GM19372 (cell line): ENCODE data around the gene G3BP2.
"Not testable (repeated sequence)": the region's sequence is repeated elsewhere in the genome, so short reads cannot be mapped to it uniquely, and the experiment has no call there.

Source experiments
- ATAC-seq: cut with Tn5 transposase; IDR thresholded peaks from one replicate; pipeline ENCODE4 v1.9.1; 2021; ENCODE audit warnings: mild to moderate bottlenecking, low read depth, moderate library complexity; ENCODE audit not compliant: unreplicated experiment

The G3BP2 gene

DNA sequence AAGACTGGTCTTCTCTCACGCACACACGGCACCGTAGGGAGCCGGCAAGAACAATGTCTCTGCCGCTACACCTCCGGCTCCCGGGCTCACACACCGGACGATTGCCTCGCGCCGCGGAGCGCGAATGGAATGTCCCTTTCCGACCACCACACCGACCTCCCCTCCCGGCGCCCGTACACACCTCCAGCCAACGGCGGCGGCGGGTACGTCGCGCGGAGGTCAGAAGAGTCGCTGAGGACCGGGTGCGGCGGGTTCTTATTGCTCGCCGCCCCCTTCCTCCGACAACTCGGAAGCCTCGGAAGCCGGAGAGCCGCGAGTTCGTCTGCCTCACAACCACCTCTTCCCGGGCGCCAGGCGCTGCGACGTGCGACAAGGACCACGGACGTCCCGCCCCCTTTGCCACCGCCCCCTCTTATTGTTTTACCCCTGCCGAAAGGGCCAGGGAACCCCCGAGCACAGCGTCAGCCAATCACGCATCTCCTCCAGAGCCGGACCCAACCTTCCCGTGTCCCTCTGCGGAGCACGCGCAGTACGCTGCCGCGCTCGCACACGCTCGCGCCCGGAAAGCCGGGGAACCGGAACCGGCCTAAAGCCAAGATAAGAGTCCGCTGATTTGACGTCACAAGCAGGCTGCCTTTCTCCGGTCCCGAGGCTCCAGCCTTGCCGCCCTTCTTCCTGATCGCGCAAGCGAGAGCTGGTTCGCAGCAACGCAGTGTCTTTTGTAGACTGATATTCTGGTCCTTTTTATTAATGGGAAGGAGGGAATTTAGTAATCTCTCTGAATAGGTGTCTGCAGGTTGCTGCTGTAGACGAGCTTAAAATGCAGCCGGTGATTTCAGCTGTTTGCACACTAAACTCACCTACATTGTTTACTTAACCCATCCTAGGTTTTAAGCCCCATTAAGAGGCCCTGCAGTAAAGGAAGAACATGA lies at the start of gene G3BP2:
Gene G3BP2 (minus strand): TSS at position 385 of the 932 bp plus-strand sequence. CDS start 11,386 bp downstream, outside the sequence.
- ATAC-seq, result peak; percentile 92

DNA sequence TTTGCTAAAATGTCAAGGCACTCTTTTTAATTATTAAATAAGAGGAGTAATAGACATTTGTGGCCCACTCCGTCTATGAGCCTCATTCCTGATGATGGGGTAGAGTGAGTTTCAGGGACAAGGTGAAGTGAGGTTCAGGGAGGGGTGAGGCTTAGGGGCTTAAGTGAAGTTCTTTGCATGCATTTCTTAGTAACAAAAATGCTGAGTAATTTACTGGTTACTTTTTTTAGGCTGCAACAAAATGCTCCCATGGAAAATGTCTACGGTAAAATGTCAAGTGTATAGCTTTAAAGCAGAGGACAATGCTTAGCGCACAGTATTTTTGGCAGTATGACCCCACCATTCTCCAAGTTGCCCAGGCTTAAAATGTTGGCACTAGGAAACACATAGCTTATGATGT lies 49.2 kb upstream of the G3BP2 start:
- ATAC-seq, result no peak

DNA sequence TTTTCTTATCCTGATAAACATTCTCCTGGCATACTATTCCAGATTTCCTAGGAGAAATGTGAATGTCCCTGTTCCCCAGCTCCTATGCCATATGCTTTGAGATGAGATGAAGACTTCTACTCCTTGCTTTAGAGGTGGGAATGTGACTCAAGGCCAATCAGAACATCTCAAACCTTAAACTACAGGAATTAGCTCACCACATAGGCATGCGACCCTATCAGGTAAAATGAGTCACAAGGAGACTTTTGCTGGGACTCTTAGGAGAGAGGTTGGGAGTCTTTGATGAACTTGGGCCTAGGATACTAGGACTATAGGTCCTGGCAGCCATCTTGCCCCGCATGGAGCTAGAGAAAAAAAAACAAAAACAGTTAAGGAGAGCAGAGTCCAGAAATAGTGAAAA lies 45.3 kb upstream of the G3BP2 start:
- no peak for ATAC-seq

GRCh38 chr4:75717408-75717807 lies 44.2 kb upstream of the G3BP2 start:
- no peak for ATAC-seq

DNA sequence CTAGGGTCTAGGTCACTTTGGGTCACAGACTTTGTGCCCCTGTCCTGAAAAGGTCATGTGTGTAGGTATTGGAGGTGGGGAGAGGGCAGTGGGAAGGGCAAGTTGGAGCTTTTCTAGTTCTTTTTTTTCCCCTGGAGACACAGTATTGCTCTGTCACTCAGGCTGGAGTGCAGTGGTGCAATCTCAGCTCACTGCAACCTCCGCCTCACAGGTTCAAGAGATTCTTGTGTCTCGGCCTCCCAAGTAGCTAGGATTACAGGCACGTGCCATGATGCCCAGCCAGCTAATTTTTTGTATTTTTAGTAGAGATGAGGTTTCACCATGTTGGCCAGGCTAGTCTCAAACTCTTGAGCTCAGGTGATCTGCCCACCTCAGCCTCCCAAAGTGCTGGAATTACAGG lies 42.8 kb upstream of the G3BP2 start:
- not testable (repeated sequence) for ATAC-seq

DNA sequence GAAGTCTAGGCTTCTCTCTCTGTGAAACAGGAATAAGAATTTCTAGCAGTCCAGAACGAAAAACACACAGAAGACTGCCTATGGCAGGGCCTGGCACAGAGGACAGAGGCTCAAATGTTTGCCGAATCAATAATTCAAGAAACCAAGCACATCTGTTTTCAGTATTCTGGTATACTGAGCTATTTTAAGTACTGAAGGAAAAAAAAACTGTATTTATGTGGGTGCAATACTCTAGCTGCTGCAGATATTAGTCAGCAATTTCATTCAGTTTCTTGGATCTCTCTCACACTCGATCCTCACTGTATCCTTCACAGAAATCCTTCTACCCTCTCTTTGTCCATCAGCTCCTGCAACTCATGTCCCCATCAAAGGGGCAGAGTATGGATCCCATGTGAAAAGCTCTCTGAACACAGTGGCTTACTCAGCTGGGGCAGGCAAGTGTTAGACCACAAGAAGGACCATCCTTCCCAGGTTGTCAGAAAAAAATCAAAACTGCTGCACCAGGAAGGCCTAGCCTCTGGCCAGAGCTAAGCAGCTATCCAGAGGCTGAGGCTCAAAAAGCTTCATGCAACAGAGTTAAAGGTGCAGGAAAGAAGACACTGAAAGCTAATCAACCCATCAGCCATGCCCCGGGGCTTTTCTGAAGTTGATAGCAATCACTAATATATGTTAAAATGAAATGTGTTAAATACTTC lies 42.0 kb upstream of the G3BP2 start:
- no peak for ATAC-seq

DNA sequence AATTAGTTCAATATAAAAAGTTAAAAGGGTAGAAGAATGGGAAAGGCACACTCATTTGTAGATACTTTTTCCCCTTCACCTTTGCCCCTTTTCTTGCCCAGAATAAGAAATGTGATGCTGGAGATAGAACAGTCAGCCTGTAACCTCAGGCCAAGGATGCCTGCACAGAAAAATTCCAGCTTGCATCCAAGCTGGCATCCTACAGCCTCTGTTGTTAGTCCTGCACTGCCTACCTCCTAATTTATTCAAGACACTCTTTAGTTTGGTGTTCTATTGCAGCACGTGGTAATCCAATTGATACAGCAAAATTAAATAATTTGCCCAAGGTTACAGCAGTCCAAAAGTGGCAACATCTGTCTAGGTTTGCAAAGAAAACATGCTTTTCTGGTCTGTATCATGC lies 41.5 kb upstream of the G3BP2 start:
- no peak for ATAC-seq

DNA sequence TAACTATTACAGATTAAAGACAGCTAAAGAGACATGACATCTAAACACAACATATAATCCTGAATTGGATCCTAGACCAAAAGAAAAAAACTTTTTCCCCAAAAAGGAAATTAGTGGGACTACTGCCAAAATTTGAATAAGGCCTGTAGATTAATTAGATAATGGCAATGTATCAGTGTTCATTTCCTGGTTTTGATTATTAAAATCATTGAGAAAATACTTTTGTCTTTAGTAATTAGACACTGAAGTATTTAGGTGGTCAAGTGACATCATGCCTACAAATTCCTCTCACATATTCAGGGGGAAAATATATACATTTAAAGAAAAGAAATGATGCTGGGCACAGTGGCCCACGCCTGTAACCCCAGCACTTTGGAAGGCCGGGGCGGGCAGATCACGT lies 40.8 kb upstream of the G3BP2 start:
- no peak for ATAC-seq

DNA sequence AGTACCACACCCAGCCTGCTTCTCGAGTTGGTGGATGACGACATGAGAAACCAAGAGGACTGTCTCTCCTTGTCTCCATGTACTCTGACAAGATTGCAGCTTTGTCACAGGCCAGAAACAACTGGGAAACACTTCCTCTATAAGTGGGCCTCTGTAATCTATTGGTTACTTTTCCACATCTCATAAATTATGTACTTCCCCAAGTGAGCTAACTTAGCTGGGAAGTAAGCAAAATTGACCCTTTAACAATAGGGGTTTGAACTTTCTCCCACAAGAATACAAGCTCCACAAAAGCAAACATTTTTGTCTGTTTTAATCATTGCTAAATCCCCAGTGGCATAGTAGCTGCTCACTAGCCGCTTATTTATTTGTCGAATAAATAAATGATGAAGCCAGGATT lies 37.0 kb upstream of the G3BP2 start:
- no peak for ATAC-seq

DNA sequence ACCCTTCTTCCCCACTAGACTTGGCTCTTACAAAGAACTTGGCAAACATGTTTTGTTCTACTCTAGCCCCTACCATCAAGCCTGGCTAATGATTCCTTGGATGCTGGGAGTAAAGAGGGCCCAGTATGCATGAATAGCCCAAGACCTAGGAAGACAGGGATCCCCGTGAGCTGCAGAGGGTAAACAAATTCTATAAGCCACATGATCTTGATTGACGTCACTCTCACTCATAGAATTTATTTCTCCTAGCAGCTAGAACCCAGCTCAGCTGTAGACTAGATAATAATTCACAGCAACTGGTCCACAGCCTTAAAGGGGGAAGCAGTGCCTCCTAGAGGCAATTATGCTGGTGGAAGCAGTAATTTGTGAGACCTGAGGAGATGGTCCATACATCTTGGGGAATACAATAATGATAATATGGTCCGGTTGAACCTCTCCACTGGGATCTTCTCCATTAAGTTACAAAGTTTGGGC lies 35.0 kb upstream of the G3BP2 start:
- peak; percentile 81 for ATAC-seq

GRCh38 chr4:75705198-75705977 lies 32.2 kb upstream of the G3BP2 start:
- no peak for ATAC-seq

GRCh38 chr4:75702919-75703411 lies 29.8 kb upstream of the G3BP2 start:
- ATAC-seq, result no peak

DNA sequence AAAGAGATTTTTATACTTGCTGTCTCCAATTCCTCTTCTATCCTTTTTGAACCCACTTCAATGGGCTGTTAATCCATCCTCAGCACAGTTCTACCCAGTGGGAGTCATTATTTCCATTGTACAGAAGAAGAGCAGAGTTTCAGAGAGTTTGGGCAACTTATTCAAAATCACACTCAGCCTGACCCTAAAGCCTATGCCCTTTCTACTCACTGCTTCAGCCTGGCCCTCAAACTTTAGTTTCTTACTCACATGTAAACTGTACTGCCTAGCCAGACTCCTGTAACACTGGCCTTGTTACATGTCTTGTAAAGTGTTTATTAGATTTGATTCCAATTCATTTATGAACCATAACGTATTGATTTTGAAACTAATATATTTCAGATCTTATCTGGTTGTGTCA lies 26.1 kb upstream of the G3BP2 start:
- no peak for ATAC-seq

GRCh38 chr4:75698963-75699228 lies 25.7 kb upstream of the G3BP2 start:
- peak; percentile 32 for ATAC-seq

DNA sequence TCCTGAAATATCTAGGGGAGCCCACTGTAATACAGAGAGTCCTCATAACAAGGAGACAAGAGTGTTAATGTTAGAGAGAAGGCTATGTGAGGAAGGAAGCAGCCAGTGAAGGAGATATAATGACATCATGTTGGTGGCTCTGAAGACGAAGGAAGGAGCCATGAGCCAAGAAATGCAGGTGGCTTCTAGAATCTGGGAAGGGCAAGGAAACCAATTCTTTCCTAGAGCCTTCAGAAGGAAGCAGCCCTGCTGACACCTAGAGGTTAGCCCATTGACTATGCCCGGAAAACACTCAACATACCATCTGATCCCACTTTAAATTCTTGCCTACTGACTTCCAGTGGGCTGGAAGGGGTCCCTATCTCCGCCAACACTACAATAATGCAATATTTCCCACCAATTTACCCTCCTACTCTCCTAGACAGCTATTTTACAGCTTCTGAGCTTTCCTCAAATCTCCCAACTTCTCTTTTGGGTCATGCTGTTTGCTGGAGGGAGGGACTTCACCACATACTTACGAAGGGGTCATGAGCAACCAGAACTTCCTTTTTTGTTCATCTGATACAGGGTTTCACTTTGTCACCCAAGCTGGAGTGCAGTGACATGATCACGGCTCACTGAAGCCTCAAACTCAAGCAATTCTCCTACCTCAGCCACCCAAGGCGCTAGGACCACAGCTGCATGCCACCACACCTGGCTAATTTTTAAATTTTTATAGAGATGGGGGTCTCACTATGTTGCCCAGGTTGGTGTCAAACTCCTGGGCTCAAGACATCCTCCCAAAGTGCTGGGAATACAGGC lies 25.2 kb upstream of the G3BP2 start:
- peak; percentile 92 for ATAC-seq

DNA sequence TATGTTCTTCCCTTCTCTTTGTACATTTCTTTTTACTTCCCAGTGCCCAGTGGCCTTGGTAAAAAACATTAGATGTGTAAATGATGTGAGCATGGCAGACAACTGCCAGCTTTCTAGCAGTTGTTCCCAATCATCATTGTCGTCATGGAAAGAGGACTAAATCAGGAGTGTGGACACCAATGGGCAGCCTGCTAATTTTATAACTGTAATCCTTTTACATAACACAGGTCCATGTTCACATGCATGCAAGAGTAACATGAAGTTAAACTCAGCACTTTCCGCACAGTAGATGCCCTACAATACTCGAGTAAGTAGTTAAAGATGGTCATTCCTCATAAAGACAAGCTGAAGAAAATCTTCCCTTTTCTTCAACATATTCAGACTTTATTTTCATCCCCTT lies 23.4 kb upstream of the G3BP2 start:
- ATAC-seq, result no peak

DNA sequence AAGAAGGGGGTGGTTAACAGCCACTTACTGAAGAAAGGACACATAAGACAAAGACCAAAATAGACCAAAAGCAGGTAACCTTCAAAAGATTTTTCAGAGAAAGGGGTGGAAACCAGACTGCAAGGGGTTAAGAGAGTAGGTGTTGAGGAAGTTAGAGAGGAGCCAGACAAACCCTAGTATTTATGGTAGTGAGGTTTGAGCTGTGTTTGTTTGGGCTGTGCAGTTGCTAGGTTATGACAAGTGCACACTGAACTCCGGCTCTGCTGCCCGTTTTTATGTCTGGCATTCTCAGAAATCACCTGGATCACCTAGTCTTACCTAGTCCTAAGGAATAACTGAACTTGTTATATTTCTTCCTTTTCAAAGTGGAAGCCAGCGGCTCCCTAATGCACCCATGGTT lies 22.9 kb upstream of the G3BP2 start:
- no peak for ATAC-seq

DNA sequence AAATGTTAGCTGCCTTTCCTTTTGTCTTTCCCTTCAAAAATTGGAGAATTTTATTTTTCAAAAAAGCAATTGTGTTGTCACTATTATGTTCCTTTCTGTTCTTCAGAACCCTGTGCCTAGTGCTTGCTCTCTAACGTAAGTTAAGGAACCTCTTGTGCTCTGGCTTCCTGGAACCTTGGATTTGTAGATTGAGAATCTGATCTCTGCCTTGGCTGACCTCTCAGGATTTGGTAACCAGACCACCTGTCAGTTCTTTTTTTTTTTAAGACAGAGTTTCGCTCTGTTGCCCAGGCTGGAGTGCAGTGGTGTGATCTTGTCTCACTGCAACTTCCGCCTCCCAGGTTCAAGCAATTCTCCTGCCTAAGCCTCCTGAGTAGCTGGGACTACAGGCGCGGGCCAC lies 18.9 kb upstream of the G3BP2 start:
- ATAC-seq, result not testable (repeated sequence)

GRCh38 chr4:75687125-75687524 lies 13.9 kb upstream of the G3BP2 start:
- ATAC-seq, result not testable (repeated sequence)

GRCh38 chr4:75686346-75686745 lies 13.1 kb upstream of the G3BP2 start:
- no peak for ATAC-seq
